PC-3 (cell line): Measurements from ENCODE around the gene TSEN2.
"Not testable (repeated sequence)": the region's sequence is repeated elsewhere in the genome, so short reads cannot be mapped to it uniquely, and the experiment has no call there.

Experiments
- CTCF ChIP-seq: fragments of 300-600 bp; sonication (generic); conservative IDR thresholded peaks from 2 replicates; pipeline ENCODE4 v1.5.1; 2017; ENCODE audit warnings: antibody characterized with exemption, low read depth, mild to moderate bottlenecking, low read length
- EZH2 ChIP-seq: fragments of 300-600 bp; sonication (generic); IDR thresholded peaks from one replicate; pipeline ENCODE4 v1.6.1; 2017; ENCODE audit warnings: antibody characterized with exemption, mild to moderate bottlenecking, low read length; ENCODE audit not compliant: unreplicated experiment
- EZH2phosphoT487 ChIP-seq: fragments of 300-600 bp; sonication (generic); IDR thresholded peaks from 2 replicates; pipeline ENCODE4 v1.6.1; 2018; ENCODE audit warnings: mild to moderate bottlenecking, antibody characterized with exemption, low read length, borderline replicate concordance

DNA sequence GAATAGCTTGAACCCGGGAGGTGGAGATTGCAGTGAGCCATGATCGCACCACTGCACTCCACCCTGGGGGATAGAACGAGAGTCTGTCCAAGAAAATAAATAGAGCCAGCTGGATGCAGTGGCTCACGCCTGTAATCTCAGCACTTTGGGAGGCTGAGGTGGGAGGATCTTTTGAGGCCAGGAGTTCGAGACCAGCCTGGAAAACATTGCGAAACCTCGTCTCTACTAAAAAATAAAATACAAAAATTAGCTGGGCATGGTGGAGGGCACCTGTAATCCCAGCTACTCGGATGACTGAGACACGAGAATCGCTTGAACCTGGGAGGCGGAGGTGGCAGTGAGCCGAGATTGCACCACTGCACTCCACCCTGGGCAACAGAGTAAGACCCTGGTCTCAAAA is 59.2 kb downstream of the TSEN2 start:
- TF ChIP-seq CTCF, EZH2, EZH2phosphoT487: not testable (repeated sequence)
